Gastroesophageal sphincter (tissue), 3 donors: ENCODE measurements around the gene C1orf159.

Experiments used
- CTCF ChIP-seq, 4 experiments: fragments of 200-600 bp in 2 of 4; fragments of 450-650 bp in 2 of 4; sonication (generic) in 1 of 4; IDR thresholded peaks; one replicate each; pipeline ENCODE4 v1.5.1; 2017 to 2019; ENCODE audit warnings: antibody characterized with exemption in 4 of 4, mild to moderate bottlenecking in 2 of 4, moderate library complexity in 2 of 4
- POLR2A ChIP-seq, 2 donors: fragments of 450-650 bp; IDR thresholded peaks; one replicate each; pipeline ENCODE4 v1.6.1; 2017; ENCODE audit warnings: antibody characterized with exemption in 2 of 2, mild to moderate bottlenecking in 2 of 2, moderate library complexity in 1 of 2
- POLR2AphosphoS5 ChIP-seq: sonication (generic); formaldehyde crosslinking; IDR thresholded peaks from one replicate; pipeline ENCODE4 v1.6.1; 2017; ENCODE audit warnings: antibody characterized with exemption

GRCh38 chr1:1157426-1157913 lies 41.6 kb upstream of the C1orf159 start:
- TF ChIP-seq POLR2A (IDR thresholded peaks at IDR 0.05) (peak in 1 of 2 donors; percentile 49), POLR2AphosphoS5 (peak; percentile 62), CTCF (IDR thresholded peaks at IDR 0.05) (no peak)
